Caki2 (cell line): ENCODE data around the gene ARHGEF1. TPM values are rescaled to one million over a fixed set of nuclear protein-coding genes. Genes with fewer than 3 reads are reported as not detected.

Experiments used
- DNase-seq: peaks from one replicate; pipeline ENCODE4 v3.0.0-alpha.2; 2015; ENCODE audit warnings: low read depth
- in situ Hi-C: cut with HindIII; loops from 2 replicates; pipeline ENCODE4 v1.10.0; 2016; ENCODE audit warnings: low sequenced_read_pairs, low pct_unique_long_range_greater_than_20kb, mixed read lengths
- total RNA-seq: library from RNA; depleted of rRNA; stranded (reverse); fragments of >200 nt; shearing (Covaris generic); gene quantifications from 2 replicates; pipeline ENCODE4 v1.2.3, GENCODE V29; 2014; ENCODE audit warnings: low replicate concordance

The ARHGEF1 gene
- total RNA-seq, 1 experiment from 2014 or later = 43.6 TPM

GRCh38 chr19:41924151-41925145 is 41.5 kb downstream of the ARHGEF1 start:
- in situ Hi-C loops = no loop called here
- no peak for DNase-seq

GRCh38 chr19:41925208-41926003 is 42.4 kb downstream of the ARHGEF1 start:
- in situ Hi-C loops = no loop called here
- no peak for DNase-seq

GRCh38 chr19:41926028-41926762 is 43.2 kb downstream of the ARHGEF1 start:
- no peak for DNase-seq
- in situ Hi-C loops = no loop called here

- no peak for DNase-seq
- in situ Hi-C loops = no loop called here
Measured at GRCh38 chr19:41926763-41927496, 43.9 kb downstream of the ARHGEF1 start.

GRCh38 chr19:41927497-41928192 is 44.7 kb downstream of the ARHGEF1 start:
- in situ Hi-C loops = no loop called here
- no peak for DNase-seq

GRCh38 chr19:41928221-41928683 is 45.3 kb downstream of the ARHGEF1 start, which contains the start of gene ERFL:
Gene ERFL (minus strand): TSS chr19:41928449. CDS start chr19:41912919, 15,530 bp downstream.
- in situ Hi-C loops = no loop called here

GRCh38 chr19:41928754-41929535 is 46.0 kb downstream of the ARHGEF1 start:
- no peak for DNase-seq
- in situ Hi-C loops = no loop called here

More at GRCh38 chr19:41928221-41928683, 45.3 kb downstream of the ARHGEF1 start, which contains the start of gene ERFL:
- DNase-seq = no peak

- in situ Hi-C loops = no loop called here
- no peak for DNase-seq
Measured at GRCh38 chr19:41929536-41930071, 46.6 kb downstream of the ARHGEF1 start.

GRCh38 chr19:41930322-41930722 is 47.3 kb downstream of the ARHGEF1 start:
- in situ Hi-C loops = no loop called here
- DNase-seq = no peak

GRCh38 chr19:41930926-41931592 is 48.1 kb downstream of the ARHGEF1 start:
- in situ Hi-C loops = no loop called here
- DNase-seq = no peak

GRCh38 chr19:41932259-41932719 is 49.3 kb downstream of the ARHGEF1 start:
- in situ Hi-C loops = no loop called here
- DNase-seq = no peak

- DNase-seq = no peak
- in situ Hi-C loops = no loop called here
Measured at GRCh38 chr19:41932720-41933332, 49.8 kb downstream of the ARHGEF1 start.

GRCh38 chr19:41933693-41934426 is 50.9 kb downstream of the ARHGEF1 start:
- in situ Hi-C loops = no loop called here
- DNase-seq = no peak

GRCh38 chr19:41934849-41935374 is 51.9 kb downstream of the ARHGEF1 start:
- in situ Hi-C loops = no loop called here
- DNase-seq = peak; percentile 61
